ENCODE results near the gene EIF4G3. TPM values are rescaled to one million over a fixed set of nuclear protein-coding genes. Genes with fewer than 3 reads are reported as not detected.
A peak's percentile ranks its signal among the peaks of the same experiment; 100 is the strongest.

The EIF4G3 gene
- total and polyA plus RNA-seq, 2 of the 8 experiments (the other 6 are each of a cell fraction or from before 2014, with no cell fraction given), result 47.5 to 66.6 TPM

DNA sequence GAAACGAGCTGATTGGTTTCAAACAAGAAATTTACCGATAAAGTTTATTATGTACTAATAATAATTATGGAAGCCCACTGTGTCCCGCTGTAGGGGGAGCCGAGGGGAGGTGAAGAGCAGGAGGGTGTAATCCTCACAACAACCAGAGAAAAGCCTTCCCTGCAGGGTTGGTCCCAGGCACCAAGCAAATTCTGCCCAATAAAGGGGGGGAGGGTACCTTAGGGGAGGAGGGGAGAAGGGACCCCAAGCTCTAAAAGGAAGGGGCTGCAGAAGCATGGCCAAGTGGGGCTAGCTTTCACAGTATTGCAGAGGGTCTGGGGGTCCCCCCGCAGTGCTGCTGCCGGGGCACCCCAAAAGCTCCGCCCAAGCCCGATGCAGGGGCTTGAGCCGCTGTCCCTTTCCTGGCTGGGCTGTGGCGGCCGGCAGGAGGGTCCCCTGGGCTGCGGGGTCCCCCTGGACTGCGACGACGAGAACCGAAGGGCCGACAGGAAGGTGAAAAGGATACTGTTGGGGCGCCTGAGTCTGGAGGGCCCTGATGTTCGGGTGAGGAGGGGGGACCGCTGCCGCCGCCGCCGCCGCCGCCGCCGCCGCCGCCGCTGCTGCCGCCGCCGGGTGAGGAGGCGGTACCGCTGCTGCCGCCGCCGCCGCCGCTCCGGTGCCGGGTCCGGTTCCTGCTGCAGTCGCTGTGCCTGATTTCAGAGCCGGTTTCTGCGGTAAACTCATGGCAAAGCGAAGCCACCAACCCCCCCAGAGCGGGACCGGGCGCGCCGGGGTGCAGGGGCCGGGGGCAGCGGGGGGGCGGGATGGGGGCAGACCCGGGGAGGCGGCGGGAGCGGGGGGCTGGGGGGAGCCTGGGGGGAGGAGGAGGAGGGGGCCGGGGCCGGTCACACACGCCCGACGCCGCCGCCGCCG lies 771 bp downstream of the EIF4G3 start:
- Histone ChIP-seq H3K27me3 (replicated peaks in 1 of 4; ENCODE audit: control insufficient read depth in 3 of 4, extremely low read depth in 1 of 4, insufficient read depth in 3 of 4, low read length in 3 of 4) (peaks cover 0 to 11% (median 4%) of the 10 kb centered on the region in 4 experiments; a peak in 6 of 7 replicates), H3K14ac (ENCODE audit: insufficient read length) (no peak overlapping the region), H4K5ac (ENCODE audit: insufficient read length, low read depth, low read length) (no peak overlapping the region), H3K79me1 (ENCODE audit: low read depth, low read length) (no peaks in the 10 kb centered on the region), H3K4me3 (ENCODE audit: extremely low read depth in 1 of 4, insufficient read depth in 2 of 4, low read depth in 3 of 4, low read length in 4 of 4) (peak overlapping the region; percentile 69 to 100 (median 86)), H3K4me1 (replicated peaks in 1 of 4; ENCODE audit: control insufficient read depth in 3 of 4, insufficient read depth in 4 of 4, low read length in 3 of 4) (peaks cover 0 to 1% (median 0%) of the 10 kb centered on the region in 4 experiments; a peak in 3 of 7 replicates), H3K9ac (replicated peaks in 1 of 4; ENCODE audit: extremely low read depth in 1 of 4, low read depth in 3 of 4, low read length in 3 of 4) (peak overlapping the region; percentile 72 to 97 (median 80)), H2BK5ac (ENCODE audit: low read depth, low read length) (no peak overlapping the region), H3K36me3 (ENCODE audit: control insufficient read depth in 2 of 4, insufficient read depth in 4 of 4, low read length in 3 of 4) (peaks cover 0 to 9% (median 2%) of the 10 kb centered on the region in 4 experiments; a peak in 3 of 8 replicates), H4K8ac (ENCODE audit: extremely low read depth, insufficient read depth, low read length) (peak overlapping the region; percentile 100; the same call in 1 of the 2 replicates), H2BK12ac (ENCODE audit: low read depth, low read length) (no peak overlapping the region), H2BK20ac (ENCODE audit: low read length) (no peak overlapping the region), H3K56ac (replicated peaks; ENCODE audit: insufficient read length, low read depth, low read length) (no peak overlapping the region), H2AFZ (ENCODE audit: low read length) (no peak overlapping the region), H3K18ac (ENCODE audit: extremely low read depth, low read length) (0 out of 2 replicates have a peak overlapping the region, but pooled peaks have one; percentile 19), H3K23ac (ENCODE audit: insufficient read length) (no peak overlapping the region), H4K20me1 (replicated peaks in 1 of 2; ENCODE audit: control insufficient read depth in 1 of 2, insufficient read depth in 2 of 2, low read length in 2 of 2) (peaks cover 7 to 12% of the 10 kb centered on the region in 2 experiments), H2AK5ac (ENCODE audit: low read depth, low read length) (no peak overlapping the region), H2BK15ac (ENCODE audit: low read length) (no peak overlapping the region), H4K91ac (replicated peaks; ENCODE audit: insufficient read length, low read length) (no peak overlapping the region), H3K4ac (replicated peaks; ENCODE audit: insufficient read length, low read depth, low read length) (no peak overlapping the region), H3K27ac (ENCODE audit: low read depth, low read length) (peak overlapping the region; percentile 59), H3K4me2 (ENCODE audit: insufficient read depth in 1 of 2, low read depth in 2 of 2, low read length in 2 of 2) (peak overlapping the region; percentile 68 to 90), H3K9me3 (ENCODE audit: insufficient read depth in 2 of 2, low read depth in 1 of 2, low read length in 1 of 2) (no peaks in the 10 kb centered on the region), H3K79me2 (ENCODE audit: control insufficient read depth in 1 of 2, insufficient read depth in 2 of 2, low read length in 2 of 2) (peaks cover 7 to 49% of the 10 kb centered on the region in 2 experiments), H2BK120ac (replicated peaks; ENCODE audit: low read depth, low read length) (no peak overlapping the region), H3K23me2 (ENCODE audit: low read depth, low read length) (peaks cover 6% of the 10 kb centered on the region)
- DNase-seq (ENCODE audit: low read depth in 1 of 2, low spot score in 2 of 2) (peak in 1 of 2 experiments; percentile 73), FAIRE-seq (no peak)
- POLR2A ChIA-PET (ENCODE audit: partially characterized antibody), result interaction anchor here (0.7 to 2.4 kb wide), 3 partner anchors 10 to 93 kb away, joined by 3 to 7 read pairs (median 4); no protein-coding TSS in a partner anchor
- TF ChIP-seq KDM4A (IDR thresholded peaks at IDR 0.05; ENCODE audit: low read depth, low read length, severe bottlenecking), result peak; percentile 44
- peak; percentile 33 for TF ChIP-seq TAF7 (optimal IDR thresholded peaks at IDR 0.05; ENCODE audit: borderline replicate concordance, low read depth, low read length)
- TF ChIP-seq ZNF274 (IDR thresholded peaks at IDR 0.05; ENCODE audit: borderline replicate concordance, extremely low read depth, low read length), result no peak
- no peak for TF ChIP-seq BACH1 (IDR thresholded peaks at IDR 0.05; ENCODE audit: low read length)
- peak; percentile 50; the same call in 1 of the 2 replicates for TF ChIP-seq TAF1 (IDR thresholded peaks at IDR 0.05; ENCODE audit: low read depth, low read length)
- 0 out of 2 replicates have a peak, but pooled peaks have one; percentile 45 for TF ChIP-seq PHF8 (conservative IDR thresholded peaks at IDR 0.05; ENCODE audit: low read depth, low read length)
- TF ChIP-seq, protein P1, sequence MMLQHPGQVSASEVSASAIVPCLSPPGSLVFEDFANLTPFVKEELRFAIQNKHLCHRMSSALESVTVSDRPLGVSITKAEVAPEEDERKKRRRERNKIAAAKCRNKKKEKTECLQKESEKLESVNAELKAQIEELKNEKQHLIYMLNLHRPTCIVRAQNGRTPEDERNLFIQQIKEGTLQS (IDR thresholded peaks at IDR 0.05; ENCODE audit: insufficient read depth, low read depth, low read length), result no peak
- no peak for TF ChIP-seq KDM1A (IDR thresholded peaks at IDR 0.05; ENCODE audit: borderline replicate concordance, low read length)
- no peak for TF ChIP-seq SIRT6 (IDR thresholded peaks at IDR 0.05; ENCODE audit: low read length)
- CTCF ChIA-PET (ENCODE audit: partially characterized antibody), result interaction anchor here (0.7 kb wide), 1 partner anchor 79 kb away, joined by 3 read pairs; no protein-coding TSS in a partner anchor
- WGBS, 2 experiments (ENCODE audit: extremely low coverage in 1 of 2, insufficient coverage in 1 of 2, insufficient read length in 1 of 2, insufficient replicate concordance in 2 of 2, low coverage in 1 of 2, low lambda C conversion rate in 2 of 2, missing lambda C conversion rate in 1 of 2), result 1% methylated on average over 32 of the region's 69 CpGs; no CpG with 5 or more reads in 1 of the 2 experiments
